DMS153 (cell line): ENCODE results near the gene TECR.
A peak's percentile ranks its signal among the peaks of the same experiment; 100 is the strongest.
"Not testable (repeated sequence)": the region's sequence is repeated elsewhere in the genome, so short reads cannot be mapped to it uniquely, and the experiment has no call there.

Experiments used
- DNase-seq: peaks from one replicate; lab custom pipeline; 2025; lab: John Stamatoyannopoulos, UW

Gene TECR

DNA sequence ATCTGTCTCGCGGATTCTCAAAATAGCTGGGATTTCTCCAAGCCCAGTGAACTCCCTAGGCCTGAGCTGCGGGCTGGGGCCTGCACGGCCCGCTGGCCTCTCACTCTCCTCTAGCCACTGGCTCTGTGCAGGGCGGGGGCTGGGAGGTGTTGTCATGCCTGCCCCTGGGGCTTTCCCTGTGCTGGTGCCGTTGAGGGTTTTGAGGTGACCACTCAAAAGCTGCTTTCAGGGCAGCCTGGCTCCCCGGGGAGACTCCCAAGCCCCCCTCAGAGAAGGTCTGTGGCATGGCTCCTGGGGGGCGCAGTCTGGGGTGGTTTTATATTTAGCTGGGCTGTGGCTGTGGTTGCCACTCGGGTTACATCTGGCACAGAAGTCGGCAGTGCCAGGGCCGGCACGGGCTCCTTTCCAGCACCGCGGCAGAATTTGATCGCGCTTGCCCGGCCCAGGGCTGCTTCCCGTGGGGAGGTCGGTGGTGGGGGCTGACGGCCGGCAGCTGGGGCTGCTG lies 32.5 kb downstream of the TECR start:
- no peak for DNase-seq

DNA sequence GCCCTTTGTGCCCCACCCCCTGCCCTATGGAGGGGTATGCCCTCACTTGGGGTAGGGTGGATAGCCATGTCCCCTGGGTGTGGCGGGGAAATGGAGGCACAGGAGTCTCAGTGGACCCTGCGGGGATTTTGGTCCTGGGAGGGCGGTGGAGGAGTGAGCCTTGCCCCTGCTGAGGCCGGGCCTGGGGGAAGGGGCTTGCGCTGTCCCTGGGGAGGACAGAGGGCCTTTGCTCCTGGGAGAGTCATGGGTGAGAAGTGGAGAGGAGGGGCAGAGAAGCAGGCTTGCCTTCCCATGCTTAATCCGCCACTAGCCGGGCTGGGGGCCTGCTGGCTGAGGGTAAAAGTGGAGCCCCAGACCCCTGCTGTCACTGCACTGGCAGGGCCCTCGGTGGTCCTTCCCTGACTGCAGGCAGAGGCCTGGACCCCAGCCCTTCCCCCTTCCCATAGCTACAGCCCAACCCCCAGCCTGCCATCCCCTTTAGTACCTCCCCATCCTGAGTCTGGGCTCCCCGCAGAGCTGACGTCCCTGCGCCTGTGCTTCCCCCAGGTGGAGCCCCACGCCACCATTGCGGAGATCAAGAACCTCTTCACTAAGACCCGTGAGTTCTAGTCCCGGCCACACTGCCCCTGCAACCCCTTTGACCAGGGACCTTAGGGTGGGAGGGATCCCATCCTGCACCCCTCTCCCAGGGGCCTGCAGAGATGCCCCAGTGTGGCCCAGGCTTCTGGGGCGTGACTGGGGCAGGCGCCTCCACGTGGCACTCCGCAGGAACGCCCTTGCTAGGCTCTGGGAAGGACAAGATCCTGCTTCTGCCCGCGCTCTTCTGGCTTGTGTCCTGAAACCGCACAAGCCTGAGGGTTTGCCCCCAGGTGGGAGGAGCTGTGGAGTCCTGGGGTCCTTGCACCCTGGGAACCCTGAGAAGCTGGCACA lies 33.5 kb downstream of the TECR start:
- DNase-seq: no peak

DNA sequence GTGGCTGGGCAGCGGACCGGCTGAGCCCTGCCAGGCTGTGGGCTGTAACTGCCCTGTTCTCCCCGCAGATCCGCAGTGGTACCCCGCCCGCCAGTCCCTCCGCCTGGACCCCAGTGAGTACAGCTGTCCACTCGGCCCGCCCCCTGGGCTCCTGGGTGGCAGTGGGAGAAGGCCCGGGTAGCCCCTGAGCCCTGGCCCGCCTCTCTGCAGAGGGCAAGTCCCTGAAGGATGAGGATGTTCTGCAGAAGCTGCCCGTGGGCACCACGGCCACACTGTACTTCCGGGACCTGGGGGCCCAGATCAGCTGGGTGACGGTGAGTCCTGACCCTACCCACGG lies 34.2 kb downstream of the TECR start:
- DNase-seq: no peak

DNA sequence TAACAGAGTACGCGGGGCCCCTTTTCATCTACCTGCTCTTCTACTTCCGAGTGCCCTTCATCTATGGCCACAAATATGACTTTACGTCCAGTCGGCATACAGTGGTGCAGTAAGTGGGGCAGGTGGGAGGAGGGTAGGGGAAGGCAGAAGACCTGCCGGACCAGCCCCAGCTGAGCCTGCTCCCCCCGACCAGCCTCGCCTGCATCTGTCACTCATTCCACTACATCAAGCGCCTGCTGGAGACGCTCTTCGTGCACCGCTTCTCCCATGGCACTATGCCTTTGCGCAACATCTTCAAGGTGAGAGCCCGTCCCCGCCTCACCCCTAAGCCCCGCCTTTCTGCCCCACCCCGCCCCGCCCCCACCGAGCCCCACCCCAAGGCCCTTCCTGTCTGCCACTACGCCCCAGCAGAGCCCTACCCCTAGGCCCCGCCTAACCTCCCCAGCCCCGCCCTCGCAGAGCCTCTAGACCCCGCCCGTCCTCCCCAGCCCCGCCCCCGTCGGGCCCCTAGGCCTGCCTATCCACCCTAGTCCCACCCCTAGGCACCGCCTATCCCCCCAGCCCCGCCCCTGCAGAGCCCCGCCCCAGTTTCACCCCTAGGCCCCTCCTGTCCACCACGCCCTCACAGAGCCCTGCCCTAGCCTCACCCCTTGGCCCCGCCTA lies 34.7 kb downstream of the TECR start:
- no peak for DNase-seq

DNA sequence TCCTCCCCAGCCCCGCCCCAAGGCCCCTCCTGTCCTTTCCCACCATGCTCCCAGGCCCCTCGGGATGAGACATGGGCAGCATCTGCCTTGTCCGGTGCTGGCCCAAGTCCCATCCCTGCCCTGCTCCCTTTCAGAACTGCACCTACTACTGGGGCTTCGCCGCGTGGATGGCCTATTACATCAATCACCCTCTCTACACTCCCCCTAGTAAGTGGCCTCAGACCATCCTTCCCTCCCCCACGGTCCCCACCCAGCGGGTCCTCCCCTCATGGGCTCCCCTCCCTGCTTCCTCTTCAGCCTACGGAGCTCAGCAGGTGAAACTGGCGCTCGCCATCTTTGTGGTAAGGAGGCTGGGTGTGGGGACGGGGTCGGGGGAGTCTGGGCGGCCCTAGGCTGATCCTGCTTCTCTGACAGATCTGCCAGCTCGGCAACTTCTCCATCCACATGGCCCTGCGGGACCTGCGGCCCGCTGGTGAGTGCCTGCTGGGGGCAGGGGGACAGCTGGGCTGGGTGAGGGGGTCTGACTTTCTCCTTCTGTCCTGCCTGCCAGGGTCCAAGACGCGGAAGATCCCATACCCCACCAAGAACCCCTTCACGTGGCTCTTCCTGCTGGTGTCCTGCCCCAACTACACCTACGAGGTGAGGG lies 35.4 kb downstream of the TECR start:
- DNase-seq: not testable (repeated sequence)

DNA sequence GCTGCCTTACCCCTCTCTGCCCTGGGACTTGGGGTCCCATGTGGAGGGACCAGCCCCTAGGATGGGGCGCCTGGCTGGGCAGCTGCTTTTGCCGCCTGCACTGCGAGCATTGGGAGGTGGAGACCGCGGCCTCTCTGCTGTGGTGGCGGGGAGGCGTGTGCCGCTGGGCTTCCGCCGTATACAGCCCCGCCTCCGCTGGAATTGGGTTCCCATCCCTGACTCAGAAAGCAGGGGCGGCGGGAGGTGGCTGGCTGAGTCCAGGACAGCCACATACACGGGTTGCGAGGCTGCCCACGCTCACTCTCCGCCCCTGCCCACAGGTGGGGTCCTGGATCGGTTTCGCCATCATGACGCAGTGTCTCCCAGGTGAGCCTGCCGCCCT lies 35.9 kb downstream of the TECR start:
- no peak for DNase-seq

DNA sequence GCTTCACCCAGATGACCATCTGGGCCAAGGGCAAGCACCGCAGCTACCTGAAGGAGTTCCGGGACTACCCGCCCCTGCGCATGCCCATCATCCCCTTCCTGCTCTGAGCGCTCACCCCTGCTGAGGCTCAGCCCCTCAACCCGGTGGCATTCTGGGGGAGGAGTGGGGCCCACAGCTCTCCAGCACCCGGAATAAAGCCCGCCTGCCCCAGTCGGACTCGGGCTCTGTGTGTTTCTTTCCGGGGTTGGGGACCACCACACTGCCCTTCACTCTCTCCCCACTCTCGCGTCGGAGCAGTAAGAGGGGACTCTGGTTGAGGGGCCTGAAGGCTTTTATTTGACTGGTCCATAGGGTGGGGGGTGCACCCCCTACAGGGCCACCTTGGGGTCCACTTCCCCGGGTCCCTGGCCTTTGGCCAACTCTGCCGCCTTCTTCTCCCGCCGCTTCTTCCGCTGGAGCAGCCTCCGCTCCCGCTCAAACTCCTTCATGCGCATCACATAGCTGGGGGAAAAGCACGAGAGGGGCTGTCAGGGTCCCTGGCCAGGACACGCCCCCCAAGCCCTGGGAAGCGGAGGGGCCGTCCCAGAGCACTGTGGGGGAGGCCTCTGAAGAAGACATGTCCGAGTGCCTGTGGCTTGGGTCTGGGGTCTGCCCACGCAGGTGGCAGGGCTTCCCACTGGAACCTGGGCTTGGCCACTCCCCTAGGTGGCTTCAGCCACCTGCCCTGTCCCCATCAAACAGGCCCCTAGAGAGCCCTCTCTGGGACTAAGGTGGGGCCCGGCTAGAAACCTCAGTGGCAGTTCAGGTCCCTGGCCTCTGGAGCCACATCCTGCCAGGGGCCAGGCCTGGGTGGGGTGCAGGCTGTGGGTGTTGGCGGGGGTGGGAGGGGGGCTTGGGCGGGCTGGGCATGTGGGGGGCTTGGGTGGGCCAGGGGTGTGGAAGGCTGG lies 36.6 kb downstream of the TECR start:
- no peak for DNase-seq

DNA sequence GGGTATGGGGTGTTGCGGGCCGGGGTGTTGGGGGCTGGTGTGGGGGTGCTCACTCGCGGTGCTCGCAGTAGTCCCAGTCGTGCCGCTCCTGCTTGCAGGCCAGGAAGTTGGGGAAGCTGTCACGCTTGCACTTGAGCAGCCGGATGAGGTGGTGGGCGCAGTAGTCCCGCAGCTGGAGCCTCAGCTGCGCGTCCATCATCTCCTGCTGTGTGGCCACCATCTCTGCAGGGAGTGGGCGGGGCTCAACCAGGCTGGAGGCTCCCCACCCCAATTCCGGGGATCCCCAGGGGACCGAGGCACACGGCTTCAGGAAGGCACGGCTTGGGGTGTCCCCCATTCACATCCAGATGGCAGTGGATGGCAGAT lies 37.3 kb downstream of the TECR start:
- no peak for DNase-seq

DNA sequence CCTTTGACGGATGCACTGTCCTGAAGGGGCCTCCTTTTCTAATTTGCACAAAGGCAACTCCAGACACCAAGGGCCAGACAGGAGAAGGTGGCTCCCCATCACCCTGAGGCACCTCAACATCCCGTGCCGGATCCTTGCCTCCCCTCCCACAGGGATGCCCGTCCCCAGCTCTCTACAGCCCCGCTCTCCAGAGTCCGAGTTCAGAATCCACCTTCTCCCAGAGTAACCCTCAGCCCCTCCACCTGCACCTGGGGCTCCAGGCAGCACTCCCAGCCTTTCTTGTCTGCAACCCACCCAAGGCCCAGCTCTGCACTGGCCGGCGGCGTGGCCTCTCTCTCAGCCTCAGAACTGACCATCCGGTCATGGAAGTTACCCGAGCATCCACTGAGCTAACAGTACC lies 37.7 kb downstream of the TECR start:
- no peak for DNase-seq

DNA sequence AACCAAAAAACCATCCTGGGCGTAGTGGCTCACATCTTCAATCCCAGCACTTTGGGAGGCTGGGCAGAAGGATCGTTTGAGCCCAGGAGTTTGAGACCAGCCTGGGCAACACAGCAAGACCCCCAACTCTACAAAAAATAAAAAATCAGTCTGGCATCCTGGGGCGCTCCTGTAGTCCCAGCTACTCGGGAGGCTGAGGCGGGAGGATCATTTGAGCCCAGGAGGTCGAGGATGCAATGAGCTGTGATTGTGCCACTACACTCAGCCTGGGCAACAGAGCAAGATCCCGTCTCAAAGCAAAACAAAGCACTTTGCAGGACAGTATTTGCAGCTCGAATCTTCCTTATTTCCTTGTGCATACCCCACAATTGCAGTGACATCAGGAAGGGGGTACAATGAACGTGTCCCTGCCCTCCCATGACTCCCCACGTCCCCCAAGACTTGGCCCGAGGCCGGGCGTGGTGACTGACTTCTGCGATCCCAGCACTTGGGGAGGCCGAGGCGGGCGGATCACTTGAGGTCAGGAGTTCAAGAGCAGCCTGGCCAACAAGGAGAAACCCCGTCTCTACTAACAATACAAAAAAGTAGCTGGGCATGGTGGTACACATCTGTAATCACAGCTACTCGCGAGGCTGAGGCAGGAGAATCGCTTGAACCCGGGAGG lies 41.6 kb downstream of the TECR start:
- DNase-seq: no peak

DNA sequence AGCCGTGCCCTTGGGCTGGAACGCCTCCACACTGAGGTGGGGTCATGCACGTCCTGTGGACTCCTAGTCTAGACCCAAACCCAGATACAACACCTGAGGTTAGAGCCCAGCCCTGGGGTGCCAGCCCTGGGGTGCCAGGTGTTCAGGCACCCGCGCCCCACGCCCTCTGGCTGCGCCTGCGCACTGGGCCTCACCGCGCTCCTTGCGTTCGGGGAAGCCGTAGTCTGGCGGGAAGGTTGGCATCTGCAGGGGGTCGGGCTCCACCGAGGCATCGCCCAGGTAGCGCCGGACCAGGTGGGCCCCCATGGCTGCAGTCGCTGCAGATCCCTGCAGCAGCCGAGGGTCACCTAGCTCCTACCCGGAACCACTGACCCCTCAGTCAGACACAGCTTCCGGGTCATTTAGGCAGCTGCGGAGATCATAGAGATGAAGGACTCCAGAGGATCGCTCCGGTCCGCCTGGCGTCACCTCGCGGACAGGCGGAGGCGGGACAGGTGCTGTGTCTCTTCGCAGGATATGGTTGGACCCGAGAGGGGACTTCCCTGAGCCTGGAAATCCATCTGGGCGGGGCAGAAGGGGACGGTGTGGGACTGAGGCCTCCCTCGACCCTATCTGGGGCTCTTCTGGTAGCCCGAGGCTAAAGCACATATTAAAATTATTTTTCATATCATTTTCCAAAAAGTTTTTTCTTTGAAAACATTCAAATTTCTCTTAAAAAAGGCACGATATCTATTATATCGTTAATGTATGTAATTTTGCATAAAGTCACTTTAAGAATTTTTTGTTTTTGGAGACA lies 42.5 kb downstream of the TECR start, which contains the start of gene NDUFB7:
Gene NDUFB7 (minus strand): TSS at position 372 of the 796 bp plus-strand sequence. CDS start 66 bp downstream, at position 306.
- DNase-seq: peak; percentile 92

DNA sequence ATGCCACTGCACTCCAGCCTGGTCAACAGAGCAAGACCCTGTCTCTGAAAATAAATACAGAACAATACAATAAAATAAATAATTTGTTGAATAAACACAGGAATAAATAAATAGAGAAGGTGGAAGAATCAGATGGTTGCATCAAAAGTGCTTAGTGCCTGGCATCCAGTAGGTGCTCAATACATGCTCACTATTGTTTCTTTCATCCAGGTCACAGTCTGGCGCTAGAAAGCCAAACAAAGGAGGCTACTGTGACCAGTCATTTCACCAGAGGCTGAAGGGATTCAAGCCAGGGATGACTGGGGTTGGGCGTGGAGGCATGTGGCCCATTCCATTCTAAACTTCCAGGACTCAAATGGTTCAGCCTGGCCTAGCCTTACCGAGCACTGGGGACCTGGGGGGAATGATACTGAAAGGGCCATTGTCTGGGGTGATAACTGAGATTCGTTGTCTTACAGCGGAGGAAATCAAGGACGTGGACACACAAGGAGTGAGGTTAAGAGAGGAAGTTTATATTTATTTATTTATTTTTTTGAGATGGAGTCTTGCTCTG lies 46.1 kb downstream of the TECR start:
- DNase-seq: no peak

DNA sequence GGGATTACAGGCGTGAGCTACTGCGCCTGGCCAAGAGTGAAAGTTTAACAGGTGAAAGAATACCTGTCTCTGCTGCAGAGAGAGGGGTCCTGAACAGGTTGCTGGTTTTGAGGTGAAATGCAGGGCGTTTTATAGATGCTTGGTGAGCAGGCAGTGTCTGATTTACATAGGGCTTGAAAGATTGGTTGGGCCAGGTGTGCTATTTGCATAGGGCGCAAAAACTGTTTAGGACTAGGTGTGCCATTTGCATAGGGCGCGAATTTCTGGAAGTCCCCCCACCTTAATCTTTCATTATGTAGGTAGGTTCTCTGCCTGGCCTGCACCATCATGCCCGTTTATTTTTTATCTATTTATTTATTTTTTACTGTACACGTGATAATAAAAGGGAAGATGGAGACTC lies 47.0 kb downstream of the TECR start:
- no peak for DNase-seq

DNA sequence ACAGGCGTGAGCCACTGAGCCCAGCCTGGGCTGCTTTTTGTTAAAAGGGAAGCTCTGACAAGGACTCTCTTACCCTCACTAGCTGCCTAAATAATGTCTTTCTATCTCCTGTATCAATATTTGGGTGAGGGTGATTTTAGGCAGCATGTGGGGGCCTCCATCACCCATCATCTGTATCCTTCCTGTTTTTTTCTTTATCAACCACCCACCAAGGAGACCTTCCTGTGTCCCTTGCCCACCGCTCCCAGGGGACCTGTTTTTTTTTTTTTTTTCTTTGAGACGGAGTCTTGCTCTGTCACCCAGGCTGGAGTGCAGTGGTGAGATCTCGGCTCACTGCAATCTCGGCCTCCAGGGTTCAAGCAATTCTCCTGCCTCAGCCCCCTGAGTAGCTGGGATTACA lies 47.9 kb downstream of the TECR start:
- DNase-seq: no peak

DNA sequence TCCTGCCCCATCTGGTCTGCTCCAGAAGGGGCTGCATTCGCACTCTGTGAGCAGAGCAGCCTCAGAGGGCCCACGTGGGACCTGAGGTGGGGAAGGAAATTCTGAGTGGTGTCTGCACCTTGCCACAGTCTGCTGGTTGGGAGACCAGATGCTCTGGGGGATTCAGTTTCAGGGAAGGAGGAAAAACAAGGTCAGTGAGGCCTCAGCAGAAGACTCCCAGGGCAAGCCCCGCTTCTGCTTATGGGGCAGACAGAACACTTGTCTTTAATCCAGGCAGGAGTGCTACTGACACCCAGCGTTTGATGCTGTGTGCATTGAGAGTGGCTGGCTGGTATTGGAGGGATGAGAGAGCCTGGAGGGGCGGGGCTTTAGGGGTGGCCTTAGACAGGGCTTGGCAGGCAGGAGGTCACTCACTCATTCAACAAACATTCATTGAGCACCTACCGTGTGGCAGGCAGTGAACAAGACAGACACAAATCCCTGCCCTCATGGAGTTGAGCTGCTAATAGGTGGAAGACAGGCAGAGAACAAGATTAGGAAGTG lies 48.6 kb downstream of the TECR start:
- DNase-seq: no peak

DNA sequence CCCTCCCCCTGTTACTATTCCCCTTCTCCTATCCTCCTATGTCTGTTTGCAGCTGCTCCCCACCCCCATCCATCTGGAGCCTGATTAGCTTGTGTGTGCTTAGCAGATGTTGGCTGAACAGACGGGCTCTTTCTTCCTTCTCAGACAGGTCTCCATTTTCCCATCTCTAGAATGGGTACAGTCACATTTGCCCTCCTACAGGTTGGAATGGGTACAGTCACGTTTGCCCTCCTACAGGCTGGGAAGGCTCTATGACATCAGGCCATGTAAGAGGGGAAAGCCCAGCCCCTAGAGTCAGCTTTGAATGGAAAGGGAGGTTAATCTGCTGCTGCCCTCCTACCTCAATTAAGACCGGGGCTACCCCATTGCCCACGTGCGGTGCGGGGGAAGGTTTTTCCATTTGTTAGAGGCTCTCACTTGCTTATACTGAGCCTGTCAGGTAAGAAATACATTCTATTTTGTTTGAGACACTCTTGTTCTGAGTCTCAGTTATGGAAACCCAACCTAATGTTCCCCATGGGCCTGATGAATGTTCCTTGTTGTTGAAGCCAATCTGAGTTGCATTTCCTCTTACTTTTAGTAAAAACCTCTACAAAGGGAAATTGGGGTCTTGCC lies 51.3 kb downstream of the TECR start:
- DNase-seq: no peak

DNA sequence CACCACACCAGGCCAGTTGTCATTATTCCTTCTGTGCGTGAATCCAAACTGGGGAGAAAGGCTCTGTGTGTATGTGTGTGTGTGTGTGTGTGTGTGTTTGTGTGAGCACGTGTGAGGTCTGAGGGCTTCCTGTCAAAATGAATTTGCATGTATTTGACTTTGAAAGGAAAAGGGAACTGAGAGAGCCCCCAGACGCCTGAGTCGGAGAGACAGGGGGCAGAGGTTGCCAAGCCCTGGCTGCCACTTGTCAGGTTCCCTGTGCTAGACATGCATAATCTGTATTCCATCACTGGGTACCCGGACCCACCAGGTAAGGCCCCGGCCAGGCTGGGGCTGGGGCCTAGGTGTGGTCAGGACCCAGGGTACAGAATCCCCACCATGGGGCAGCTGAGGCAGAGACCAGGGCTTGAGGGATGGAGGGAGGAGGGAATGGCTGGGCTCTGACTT lies 53.5 kb downstream of the TECR start, which contains the start of gene CLEC17A:
Gene CLEC17A (plus strand): TSS at position 191 of the 447 bp plus-strand sequence. CDS start 77 bp downstream, at position 268.
- no peak for DNase-seq

DNA sequence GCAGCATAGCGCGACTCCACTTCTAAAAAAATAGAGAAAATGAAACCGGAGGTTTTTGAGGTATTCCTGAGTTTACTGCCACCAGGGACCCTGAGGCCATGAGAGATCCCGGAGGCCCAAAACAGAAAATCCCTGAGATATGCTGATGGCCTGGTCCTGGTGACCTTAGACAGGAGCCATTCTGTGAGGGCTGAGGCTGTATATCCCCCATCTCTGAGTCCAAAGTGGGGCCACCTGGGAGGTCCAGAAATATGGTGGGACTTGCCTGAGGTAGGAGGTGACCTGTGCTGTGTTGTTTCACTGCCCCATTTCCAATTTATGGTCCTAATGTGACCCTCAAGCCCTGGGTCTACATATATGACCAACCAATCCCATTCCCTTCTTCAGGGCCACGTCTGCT lies 55.0 kb downstream of the TECR start:
- not testable (repeated sequence) for DNase-seq

DNA sequence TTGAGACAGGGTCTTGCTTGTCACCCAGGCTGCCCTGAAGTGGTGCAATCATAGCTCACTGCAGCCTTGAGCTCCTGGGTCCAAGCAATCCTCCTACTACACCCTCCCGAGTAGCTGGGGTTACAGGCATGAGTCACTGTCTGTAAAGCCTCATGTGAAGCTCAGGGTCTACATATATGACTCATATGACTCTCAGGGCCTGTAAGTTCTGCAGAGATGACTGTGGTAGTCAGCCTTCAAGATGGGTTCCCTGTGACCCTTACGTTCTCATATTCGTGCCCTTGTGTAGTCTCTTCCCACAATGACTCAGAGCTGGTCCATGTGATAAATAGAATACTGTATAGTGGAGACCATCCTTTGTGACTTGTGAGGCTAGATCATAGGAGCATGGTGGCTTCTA lies 55.8 kb downstream of the TECR start:
- DNase-seq: not testable (repeated sequence)
